WI38 (cell line): Measurements from ENCODE around the gene MEX3B.
A peak's percentile ranks its signal among the peaks of the same experiment; 100 is the strongest.

Experiments
- H3K4me3 ChIP-seq: 2 replicates; pipeline ENCODE4 v1.5.1; 2011; ENCODE audit warnings: low read depth, mild to moderate bottlenecking, control low read depth, low read length
- CTCF ChIP-seq: IDR thresholded peaks from 2 replicates; pipeline ENCODE4 v1.5.1; 2012; ENCODE audit warnings: low read depth, mild to moderate bottlenecking, control low read depth, low read length

Gene MEX3B

DNA sequence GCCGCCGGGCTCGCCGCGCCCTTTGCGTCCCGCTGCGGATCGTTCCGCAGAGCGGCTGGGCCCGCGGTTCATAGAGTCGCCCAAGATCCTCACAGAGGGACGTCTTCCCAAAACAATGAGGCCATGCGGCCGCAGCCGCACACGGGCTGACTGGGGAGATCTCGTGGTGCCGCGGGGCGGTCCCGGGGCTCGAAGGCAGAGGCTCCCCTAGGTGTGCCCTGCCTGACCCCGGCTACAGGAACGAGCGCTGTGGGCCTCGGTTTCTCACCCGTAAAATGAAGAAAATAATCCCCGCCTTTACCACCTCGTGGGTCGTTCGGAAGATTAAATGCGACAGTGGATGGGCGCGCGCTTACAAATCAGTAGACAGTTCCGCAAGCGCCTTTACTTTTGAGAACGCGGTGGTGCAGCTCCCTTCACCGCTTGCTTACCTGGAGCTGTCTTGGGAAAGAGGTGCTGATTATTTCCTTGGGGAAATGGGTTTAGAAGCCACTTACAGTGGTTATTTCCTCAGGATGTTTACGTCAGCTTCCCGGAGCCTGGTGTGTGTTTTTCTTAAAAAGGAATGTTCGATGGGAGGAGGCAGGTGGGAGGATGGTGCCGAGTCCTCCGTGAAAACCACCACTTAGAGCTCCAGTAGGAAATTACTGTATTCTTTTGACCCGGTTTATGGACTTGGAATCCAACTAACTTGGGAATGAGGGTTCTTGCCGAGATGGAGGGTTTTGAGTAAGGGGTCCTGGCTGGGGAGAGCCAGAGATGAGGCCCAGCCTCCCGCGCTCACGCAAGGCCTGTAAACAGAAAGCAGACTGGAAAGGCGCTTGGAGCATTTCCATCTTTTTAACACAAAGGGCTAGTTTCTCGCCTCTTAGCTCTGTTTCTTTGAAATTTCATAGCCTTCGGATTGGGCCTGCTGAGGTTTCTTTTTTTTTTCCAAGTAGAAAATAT lies 1.9 kb upstream of the MEX3B start:
- TF ChIP-seq CTCF, result no peak
- H3K4me3 ChIP-seq, result peak overlapping the region; percentile 66

DNA sequence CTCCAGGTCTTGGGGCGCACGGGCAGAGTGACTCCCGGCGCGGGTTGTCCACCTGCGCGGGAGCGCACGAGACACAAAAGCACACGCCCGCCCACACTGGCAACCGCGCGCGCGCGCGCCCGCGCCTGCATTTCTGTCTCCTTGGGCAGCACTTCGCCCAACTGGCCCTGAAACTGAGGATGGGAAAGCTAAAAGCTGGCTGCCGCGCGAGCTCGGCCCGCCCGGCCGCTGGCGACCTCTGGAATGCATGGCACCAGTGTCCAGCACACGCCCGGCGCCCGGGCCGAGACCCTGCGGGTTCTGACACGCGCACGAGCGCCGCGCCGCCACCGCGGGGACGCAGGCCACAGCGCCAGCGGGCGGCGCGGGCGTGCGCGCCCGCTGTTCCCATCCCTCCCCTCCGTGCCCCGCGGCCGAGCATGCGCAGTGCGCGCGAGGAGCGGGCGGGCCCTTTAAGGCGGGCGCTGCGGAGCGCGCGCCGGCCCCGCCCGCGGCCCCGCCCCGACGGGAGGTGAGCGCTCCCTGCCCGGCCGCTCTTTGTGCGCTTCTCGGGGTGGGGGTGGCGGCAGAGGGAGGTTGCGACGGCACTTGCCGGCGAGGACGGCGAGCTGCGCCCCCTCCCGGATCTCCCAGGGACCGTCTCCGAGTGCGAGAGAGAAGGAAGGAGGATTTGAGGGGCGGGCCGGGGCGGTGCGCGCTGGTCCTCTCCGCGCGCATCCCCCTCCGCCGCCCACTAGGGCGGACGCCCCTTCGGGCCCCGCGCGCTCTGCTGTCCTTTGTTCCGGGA lies 1.0 kb upstream of the MEX3B start:
- peak; percentile 72 for TF ChIP-seq CTCF
- peak overlapping the region; percentile 80 for H3K4me3 ChIP-seq

- peak overlapping the region; percentile 89 for H3K4me3 ChIP-seq
- TF ChIP-seq CTCF, result no peak
Measured at GRCh38 chr15:82045179-82045891, 483 bp downstream of the MEX3B start.

DNA sequence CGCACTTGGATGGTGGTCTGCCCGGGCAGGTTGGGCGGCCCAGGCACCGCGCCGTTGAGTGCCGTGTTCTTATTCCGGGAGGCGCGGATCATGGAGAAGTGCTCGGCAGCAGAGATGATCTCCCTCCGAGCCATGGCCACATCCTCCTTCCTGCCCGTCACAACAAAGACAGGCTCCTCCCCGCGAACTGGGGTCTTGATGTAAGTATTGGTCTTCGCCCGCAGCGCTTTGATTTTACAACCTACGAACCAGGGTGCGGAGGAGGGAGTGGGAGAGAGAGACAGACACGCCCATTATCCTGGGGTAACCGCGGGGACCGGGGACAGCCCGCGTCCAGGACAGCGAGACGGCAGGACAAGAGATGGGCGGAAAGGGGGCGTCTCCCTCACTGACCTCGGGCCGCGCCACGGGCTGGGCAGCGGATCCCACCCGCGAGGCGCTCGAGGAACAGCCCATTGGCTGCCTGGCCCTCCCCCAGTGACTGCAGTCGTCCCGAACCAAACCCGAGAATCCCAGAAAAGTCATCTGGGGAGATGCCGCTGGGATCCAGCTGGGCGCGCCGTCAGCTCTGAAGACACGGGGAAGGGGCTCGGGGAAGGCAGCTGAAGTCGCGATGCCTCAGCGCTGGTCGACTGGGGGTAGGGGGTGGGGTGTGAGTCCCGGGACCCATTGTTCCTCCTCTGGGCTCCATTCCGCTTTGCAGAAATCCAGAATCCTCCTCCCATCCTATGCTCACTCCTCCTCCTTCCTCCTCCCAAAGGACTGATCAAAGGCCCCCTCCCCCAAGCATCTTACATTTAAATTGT lies 1.2 kb downstream of the MEX3B start:
- TF ChIP-seq CTCF, result no peak
- H3K4me3 ChIP-seq, result peak overlapping the region; percentile 89

- peak overlapping the region; percentile 89 for H3K4me3 ChIP-seq
Measured at GRCh38 chr15:82043796-82044372, 1.9 kb downstream of the MEX3B start.

More at GRCh38 chr15:82043796-82044372, 1.9 kb downstream of the MEX3B start:
- no peak for TF ChIP-seq CTCF
